ENCODE results near the gene VAC14. TPM values are rescaled to one million over a fixed set of nuclear protein-coding genes. Genes with fewer than 3 reads are reported as not detected.

The VAC14 gene
- total RNA-seq, 1 donor from 2014 or later, result 52.2 TPM

DNA sequence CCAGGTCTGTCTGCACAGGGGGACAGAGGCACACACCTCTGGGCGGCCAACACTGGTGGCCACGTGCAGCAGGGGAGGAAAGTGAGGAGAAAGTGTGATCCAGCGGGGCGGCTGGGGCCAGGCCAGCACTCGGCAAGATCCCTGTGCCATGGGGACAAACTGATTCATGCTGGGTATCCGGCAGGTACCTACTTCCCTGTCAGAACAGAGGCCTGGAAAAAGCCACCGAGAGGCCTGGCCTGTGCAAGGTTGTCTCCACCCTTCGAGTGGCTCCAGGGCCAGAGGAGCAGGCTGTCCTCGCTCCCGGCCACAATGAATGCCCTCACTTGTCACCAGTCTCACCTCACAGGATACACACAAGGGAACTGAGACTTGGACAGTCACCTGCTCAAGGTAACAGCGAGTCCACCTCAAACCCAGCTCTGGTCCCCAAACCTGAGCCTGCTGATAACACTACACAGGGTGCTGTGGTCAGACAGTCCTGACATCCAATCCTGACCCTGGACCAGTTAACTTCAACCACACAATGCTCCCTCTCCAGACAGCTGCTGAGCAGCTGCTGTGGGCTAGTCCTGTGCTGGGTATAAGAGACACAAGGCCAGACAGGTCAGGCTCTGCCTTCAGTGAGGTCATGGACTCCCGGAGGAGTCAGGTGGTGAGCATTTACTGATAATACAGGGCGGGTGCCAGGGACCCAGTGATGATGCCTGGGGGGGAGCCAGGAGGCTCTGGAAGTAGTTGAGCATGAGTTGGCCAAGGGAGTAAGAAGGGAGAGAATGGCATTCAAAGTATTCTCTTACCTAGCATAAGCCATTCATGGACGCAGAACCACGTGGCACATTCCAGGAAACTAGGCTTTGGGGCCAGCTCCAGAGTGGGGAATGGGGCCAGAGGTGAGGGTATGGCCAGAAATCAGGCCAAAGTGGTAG lies 53.0 kb downstream of the VAC14 start:
- DNase-seq, result peak; percentile 73
- intact Hi-C loops (cut with DNase I), result no loop called here
- peaks cover 76% of the 10 kb centered on the region for H3K4me1 ChIP-seq

GRCh38 chr16:70746708-70747424 lies 54.1 kb downstream of the VAC14 start:
- peaks cover 21% of the 10 kb centered on the region for H3K36me3 ChIP-seq
- H3K27ac ChIP-seq, result peak overlapping the region; percentile 86
- H3K4me3 ChIP-seq, result no peak overlapping the region
- DNase-seq (peak; percentile 85), ATAC-seq (peak; percentile 73)
- peaks cover 70% of the 10 kb centered on the region for H3K4me1 ChIP-seq
- intact Hi-C loops (cut with DNase I), result no loop called here
- TF ChIP-seq CTCF (IDR thresholded peaks at IDR 0.05), result no peak
- no peaks in the 10 kb centered on the region for H3K9me3 ChIP-seq
- H3K27me3 ChIP-seq, result no peaks in the 10 kb centered on the region

More for the DNA sequence above, 53.0 kb downstream of the VAC14 start:
- H3K9me3 ChIP-seq, result no peaks in the 10 kb centered on the region
- peaks cover 18% of the 10 kb centered on the region for H3K36me3 ChIP-seq
- H3K27ac ChIP-seq, result peak overlapping the region; percentile 86
- no peak for TF ChIP-seq CTCF (IDR thresholded peaks at IDR 0.05)
- H3K27me3 ChIP-seq, result no peaks in the 10 kb centered on the region
- peak; percentile 38 for ATAC-seq
- H3K4me3 ChIP-seq, result no peak overlapping the region

DNA sequence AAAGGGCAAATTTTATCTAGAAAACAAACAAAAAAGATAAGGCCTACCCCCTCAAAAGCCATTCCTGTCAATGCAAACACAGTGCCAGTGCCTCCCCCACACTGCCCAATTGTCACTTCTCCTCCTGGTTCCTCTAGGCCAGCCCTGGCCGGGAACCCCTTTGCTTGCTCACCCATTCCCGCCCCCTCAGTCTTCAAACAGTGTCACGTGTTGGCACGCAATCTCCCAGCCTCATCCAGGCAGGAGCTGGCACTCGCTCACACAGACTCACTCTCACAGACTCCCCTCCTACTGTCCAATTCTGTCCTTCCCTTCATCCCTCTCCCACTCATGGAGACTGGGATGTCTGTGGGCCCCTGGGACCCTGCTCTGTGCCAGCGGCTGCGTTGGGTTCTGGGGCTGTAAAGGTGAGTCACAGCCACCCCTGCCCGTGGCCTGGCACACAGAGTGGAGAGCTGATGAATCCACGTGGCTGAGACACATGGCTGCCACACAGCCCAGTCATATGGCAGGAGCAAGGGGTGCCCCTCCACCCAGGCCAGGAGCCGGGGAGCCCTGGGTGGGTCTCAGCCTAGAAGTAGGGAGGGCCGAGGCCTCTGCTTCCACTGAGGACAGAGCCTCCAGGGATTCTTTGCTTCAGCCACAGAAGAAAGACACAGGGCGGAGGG lies 54.8 kb downstream of the VAC14 start:
- intact Hi-C loops (cut with DNase I), result no loop called here
- Histone ChIP-seq H3K36me3 (peaks cover 21% of the 10 kb centered on the region), H3K9me3 (no peaks in the 10 kb centered on the region), H3K27ac (peak overlapping the region; percentile 86), H3K4me3 (no peak overlapping the region), H3K4me1 (peaks cover 70% of the 10 kb centered on the region), H3K27me3 (no peaks in the 10 kb centered on the region)
- ATAC-seq (peak; percentile 65), DNase-seq (peak; percentile 88)
- TF ChIP-seq CTCF (IDR thresholded peaks at IDR 0.05), result no peak

GRCh38 chr16:70745536-70746025 lies 55.4 kb downstream of the VAC14 start:
- Histone ChIP-seq H3K36me3 (peaks cover 21% of the 10 kb centered on the region), H3K4me1 (peaks cover 70% of the 10 kb centered on the region), H3K27ac (peak overlapping the region; percentile 86), H3K9me3 (no peaks in the 10 kb centered on the region), H3K27me3 (no peaks in the 10 kb centered on the region), H3K4me3 (no peak overlapping the region)
- no peak for TF ChIP-seq CTCF (IDR thresholded peaks at IDR 0.05)
- no peak for ATAC-seq
- intact Hi-C loops (cut with DNase I), result no loop called here
- DNase-seq, result no peak

DNA sequence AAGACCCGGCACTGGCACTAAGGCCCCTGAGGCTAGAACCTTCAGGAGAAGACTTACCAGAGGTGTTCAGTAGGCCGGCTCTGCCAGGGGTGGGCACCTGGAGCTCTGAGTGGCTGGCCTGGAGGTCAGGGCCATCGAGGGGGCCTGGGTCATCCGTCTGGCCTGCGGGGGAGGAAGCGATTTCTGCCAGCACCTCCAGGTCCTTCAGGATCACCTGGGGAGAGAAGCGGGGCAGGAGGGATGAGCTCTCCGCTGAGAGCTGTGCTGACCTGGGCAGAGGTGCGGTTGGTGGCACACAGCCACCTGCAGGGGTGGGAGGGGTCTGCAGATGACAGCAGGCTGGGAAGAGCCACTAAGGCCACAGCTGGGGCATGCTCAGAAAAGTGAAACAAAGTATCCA lies 56.6 kb downstream of the VAC14 start:
- Histone ChIP-seq H3K36me3 (peaks cover 21% of the 10 kb centered on the region), H3K27ac (no peak overlapping the region), H3K4me3 (no peak overlapping the region), H3K9me3 (no peaks in the 10 kb centered on the region), H3K27me3 (no peaks in the 10 kb centered on the region), H3K4me1 (peaks cover 63% of the 10 kb centered on the region)
- intact Hi-C loops (cut with DNase I), result no loop called here
- no peak for TF ChIP-seq CTCF (IDR thresholded peaks at IDR 0.05)
- ATAC-seq (no peak), DNase-seq (no peak)

Data from upper lobe of right lung (tissue), 1 donor.